Trophoblast cell (in vitro differentiated cells and primary cell): ENCODE measurements around the gene MMS22L.

Experiments
- DNase-seq, 2 donors: peaks; one replicate each; pipeline ENCODE4 v3.0.0-alpha.2; 2016
- H2AFZ ChIP-seq: 2 replicates; pipeline ENCODE4 v1.6.1; 2013; ENCODE audit warnings: low read length, moderate library complexity, mild to moderate bottlenecking; ENCODE audit not compliant: insufficient read depth, poor library complexity
- H2AK5ac ChIP-seq: 2 replicates; pipeline ENCODE4 v1.6.1; 2013; ENCODE audit warnings: mild to moderate bottlenecking, low read length
- H2BK120ac ChIP-seq: 2 replicates; pipeline ENCODE4 v1.6.1; 2013; ENCODE audit warnings: low read length, mild to moderate bottlenecking, moderate library complexity; ENCODE audit not compliant: insufficient read depth, poor library complexity
- H2BK12ac ChIP-seq: 2 replicates; pipeline ENCODE4 v1.6.1; 2013; ENCODE audit warnings: mild to moderate bottlenecking, low read length, moderate library complexity
- H2BK5ac ChIP-seq: 2 replicates; pipeline ENCODE4 v1.6.1; 2013; ENCODE audit warnings: low read length, low read depth, moderate library complexity, mild to moderate bottlenecking; ENCODE audit not compliant: poor library complexity
- H3K14ac ChIP-seq: 2 replicates; pipeline ENCODE4 v1.6.1; 2013; ENCODE audit warnings: mild to moderate bottlenecking, low read length
- H3K18ac ChIP-seq: 2 replicates; pipeline ENCODE4 v1.6.1; 2013; ENCODE audit warnings: mild to moderate bottlenecking, low read length
- H3K23ac ChIP-seq: 2 replicates; pipeline ENCODE4 v1.6.1; 2013; ENCODE audit warnings: low read length
- H3K27ac ChIP-seq: 2 replicates; pipeline ENCODE4 v1.5.1; 2013; ENCODE audit warnings: low read depth, mild to moderate bottlenecking, inconsistent platforms, low read length, moderate library complexity
- H3K27me3 ChIP-seq: 2 replicates; pipeline ENCODE4 v1.6.1; 2013; ENCODE audit warnings: inconsistent platforms, mild to moderate bottlenecking, low read length, moderate library complexity; ENCODE audit not compliant: insufficient read depth
- H3K36me3 ChIP-seq, 2 experiments: 1 replicate in 1 of 2; 2 replicates in 1 of 2; pipeline ENCODE4 v1.6.1; 2013; ENCODE audit warnings: low read length in 2 of 2, mild to moderate bottlenecking in 2 of 2, moderate library complexity in 1 of 2; ENCODE audit not compliant: insufficient read depth in 2 of 2, control insufficient read depth in 1 of 2
- H3K4ac ChIP-seq: 2 replicates; pipeline ENCODE4 v1.6.1; 2013; ENCODE audit warnings: low read depth, mild to moderate bottlenecking, low read length, moderate library complexity
- H3K4me1 ChIP-seq, 2 experiments: 1 replicate in 1 of 2; 2 replicates in 1 of 2; pipeline ENCODE4 v1.6.1; 2013; ENCODE audit warnings: low read length in 2 of 2, mild to moderate bottlenecking in 2 of 2, moderate library complexity in 1 of 2; ENCODE audit not compliant: insufficient read depth in 2 of 2, control insufficient read depth in 1 of 2
- H3K4me2 ChIP-seq: 2 replicates; pipeline ENCODE4 v1.6.1; 2013; ENCODE audit warnings: inconsistent platforms, mild to moderate bottlenecking, low read length, moderate library complexity
- H3K4me3 ChIP-seq: 2 replicates; pipeline ENCODE4 v1.5.1; 2013; ENCODE audit warnings: mild to moderate bottlenecking, low read depth, low read length, inconsistent platforms
- H3K79me1 ChIP-seq: one replicate; pipeline ENCODE4 v1.6.1; 2013; ENCODE audit warnings: low read length
- H3K79me2 ChIP-seq: 2 replicates; pipeline ENCODE4 v1.6.1; 2013; ENCODE audit warnings: low read length, mild to moderate bottlenecking; ENCODE audit not compliant: control insufficient read depth, insufficient read depth, poor library complexity
- H3K9ac ChIP-seq: 2 replicates; pipeline ENCODE4 v1.6.1; 2013; ENCODE audit warnings: mild to moderate bottlenecking, low read length
- H3K9me3 ChIP-seq: 2 replicates; pipeline ENCODE4 v1.6.1; 2013; ENCODE audit warnings: low read depth, mild to moderate bottlenecking, control low read depth, inconsistent platforms, low read length; ENCODE audit not compliant: insufficient read depth
- H4K12ac ChIP-seq: 2 replicates; pipeline ENCODE4 v1.6.1; 2013; ENCODE audit warnings: low read depth, mild to moderate bottlenecking, low read length, moderate library complexity
- H4K8ac ChIP-seq: 2 replicates; pipeline ENCODE4 v1.6.1; 2013; ENCODE audit warnings: low read depth, mild to moderate bottlenecking, low read length, moderate library complexity
- H4K91ac ChIP-seq: one replicate; pipeline ENCODE4 v1.6.1; 2013; ENCODE audit warnings: low read depth, mild to moderate bottlenecking, low read length, moderate library complexity
- WGBS: extraction: QIAGEN DNeasy Blood & Tissue Kit; methylation state at CpG from one replicate; pipeline ENCODE4 v1.1.7; 2013; ENCODE audit warnings: missing lambda C conversion rate; ENCODE audit not compliant: insufficient read length, insufficient coverage; ENCODE audit errors: extremely low coverage; 5-methylcytosine and 5-hydroxymethylcytosine counted together

The MMS22L gene

GRCh38 chr6:97294451-97294850 lies 11.4 kb upstream of the MMS22L start:
- Histone ChIP-seq H2BK12ac (no peak overlapping the region), H3K4me1 (no peaks in the 10 kb centered on the region), H4K91ac (no peak overlapping the region), H3K4me2 (no peak overlapping the region), H2BK120ac (no peak overlapping the region), H3K79me1 (no peaks in the 10 kb centered on the region), H3K27me3 (no peaks in the 10 kb centered on the region), H3K9ac (no peak overlapping the region), H4K12ac (no peak overlapping the region), H3K4me3 (no peak overlapping the region), H3K79me2 (no peaks in the 10 kb centered on the region), H4K8ac (no peak overlapping the region), H3K36me3 (no peaks in the 10 kb centered on the region), H3K18ac (no peak overlapping the region), H2AFZ (no peak overlapping the region), H2AK5ac (no peak overlapping the region), H3K14ac (no peak overlapping the region), H3K23ac (no peak overlapping the region), H2BK5ac (no peak overlapping the region), H3K4ac (no peak overlapping the region), H3K27ac (no peak overlapping the region), H3K9me3 (no peaks in the 10 kb centered on the region)
- WGBS, result no CpG with 5 or more reads among the region's 3 CpGs
- DNase-seq, result no peak

- H3K23ac ChIP-seq, result no peak overlapping the region
- H3K79me1 ChIP-seq, result no peaks in the 10 kb centered on the region
- no peak overlapping the region for H3K27ac ChIP-seq
- H3K4ac ChIP-seq, result no peak overlapping the region
- H3K9me3 ChIP-seq, result no peaks in the 10 kb centered on the region
- H2BK120ac ChIP-seq, result no peak overlapping the region
- no peaks in the 10 kb centered on the region for H3K27me3 ChIP-seq
- no peak overlapping the region for H2BK12ac ChIP-seq
- no peak overlapping the region for H4K91ac ChIP-seq
- H2AK5ac ChIP-seq, result no peak overlapping the region
- DNase-seq, result no peak
- H3K4me3 ChIP-seq, result no peak overlapping the region
- H4K12ac ChIP-seq, result no peak overlapping the region
- no peak overlapping the region for H4K8ac ChIP-seq
- H2BK5ac ChIP-seq, result no peak overlapping the region
- H3K14ac ChIP-seq, result no peak overlapping the region
- H3K79me2 ChIP-seq, result no peaks in the 10 kb centered on the region
- no peak overlapping the region for H2AFZ ChIP-seq
- H3K4me1 ChIP-seq, result no peaks in the 10 kb centered on the region
- H3K9ac ChIP-seq, result no peak overlapping the region
- H3K36me3 ChIP-seq, result no peaks in the 10 kb centered on the region
- H3K4me2 ChIP-seq, result no peak overlapping the region
- WGBS, result no CpG with 5 or more reads among the region's 2 CpGs
- no peak overlapping the region for H3K18ac ChIP-seq
These were observed 10.2 kb upstream of the MMS22L start for GRCh38 chr6:97293198-97293696.

- Histone ChIP-seq H3K4me2 (no peak overlapping the region), H3K9ac (no peak overlapping the region), H3K4me3 (no peak overlapping the region), H3K9me3 (no peaks in the 10 kb centered on the region), H3K18ac (no peak overlapping the region), H4K12ac (no peak overlapping the region), H4K8ac (no peak overlapping the region), H3K79me2 (no peaks in the 10 kb centered on the region), H3K4ac (no peak overlapping the region), H3K27ac (no peak overlapping the region), H2BK120ac (no peak overlapping the region), H3K36me3 (no peaks in the 10 kb centered on the region), H2AFZ (no peak overlapping the region), H2BK5ac (no peak overlapping the region), H2AK5ac (no peak overlapping the region), H3K79me1 (no peaks in the 10 kb centered on the region), H3K23ac (no peak overlapping the region), H3K27me3 (no peaks in the 10 kb centered on the region), H4K91ac (no peak overlapping the region), H3K4me1 (no peaks in the 10 kb centered on the region), H3K14ac (no peak overlapping the region), H2BK12ac (no peak overlapping the region)
- no peak for DNase-seq
- no CpG with 5 or more reads among the region's 1 CpG for WGBS
These were observed 9.7 kb upstream of the MMS22L start for GRCh38 chr6:97292671-97293070.

- Histone ChIP-seq H3K9ac (no peak overlapping the region), H3K4me2 (no peak overlapping the region), H4K91ac (no peak overlapping the region), H3K14ac (no peak overlapping the region), H3K79me2 (no peaks in the 10 kb centered on the region), H2AK5ac (no peak overlapping the region), H3K4me3 (no peak overlapping the region), H3K4me1 (no peaks in the 10 kb centered on the region), H2AFZ (no peak overlapping the region), H2BK5ac (no peak overlapping the region), H3K23ac (no peak overlapping the region), H3K79me1 (no peaks in the 10 kb centered on the region), H3K27me3 (no peaks in the 10 kb centered on the region), H3K27ac (no peak overlapping the region), H3K18ac (no peak overlapping the region), H3K4ac (no peak overlapping the region), H3K9me3 (no peaks in the 10 kb centered on the region), H2BK120ac (no peak overlapping the region), H4K8ac (no peak overlapping the region), H4K12ac (no peak overlapping the region), H2BK12ac (no peak overlapping the region), H3K36me3 (no peaks in the 10 kb centered on the region)
- WGBS, result no CpG with 5 or more reads among the region's 4 CpGs
- no peak for DNase-seq
These were observed 8.9 kb upstream of the MMS22L start for GRCh38 chr6:97291896-97292295.
